Thyroid gland (tissue), 4 donors: ENCODE measurements around the gene DPP6.
"Not testable (repeated sequence)": the region's sequence is repeated elsewhere in the genome, so short reads cannot be mapped to it uniquely, and the experiment has no call there.

Source experiments
- CTCF ChIP-seq, 6 experiments: fragments of 200-600 bp in 3 of 6; fragments of 450-650 bp in 3 of 6; sonication (generic) in 3 of 6; IDR thresholded peaks; one replicate each; pipeline ENCODE4 v1.5.1; 2016 to 2019; ENCODE audit warnings: antibody characterized with exemption in 6 of 6, mild to moderate bottlenecking in 2 of 6, inconsistent platforms in 1 of 6, moderate library complexity in 1 of 6
- POLR2A ChIP-seq, 2 donors: fragments of 450-650 bp; IDR thresholded peaks; one replicate each; pipeline ENCODE4 v1.6.1; 2017; ENCODE audit warnings: antibody characterized with exemption in 2 of 2, mild to moderate bottlenecking in 2 of 2, moderate library complexity in 1 of 2

GRCh38 chr7:154145922-154146706 is 93.9 kb downstream of the DPP6 start:
- TF ChIP-seq CTCF, POLR2A (IDR thresholded peaks at IDR 0.05): not testable (repeated sequence)
